ENCODE results near the gene IER5. TPM values are rescaled to one million over a fixed set of nuclear protein-coding genes. Genes with fewer than 3 reads are reported as not detected.

IER5 gene
- total and polyA plus RNA-seq, 2 of the 13 experiments (the other 11 are each of a cell fraction or from before 2014, with no cell fraction given), result 2.5 to 3.5 TPM

- peak; percentile 88; the same call in 1 of the 2 replicates for TF ChIP-seq AHDC1 (CRISPR knock-in tag; IDR thresholded peaks at IDR 0.05; ENCODE audit: borderline replicate concordance)
- TF ChIP-seq SOX13 (IDR thresholded peaks at IDR 0.05), result no peak
- peak in 1 of 2 experiments; percentile 87; a peak in 2 of 4 replicates for TF ChIP-seq SOX13 (CRISPR knock-in tag; conservative IDR thresholded peaks at IDR 0.05 in 1 of 2, IDR thresholded peaks at IDR 0.05 in 1 of 2)
- no peak for TF ChIP-seq ZNF737 (CRISPR knock-in tag; IDR thresholded peaks at IDR 0.05; ENCODE audit: borderline replicate concordance)
- no peak for TF ChIP-seq ZBTB39 (CRISPR knock-in tag; IDR thresholded peaks at IDR 0.05)
- 0 out of 2 replicates have a peak, but pooled peaks have one; percentile 14 for TF ChIP-seq ZNF460 (CRISPR knock-in tag; IDR thresholded peaks at IDR 0.05; ENCODE audit: borderline replicate concordance)
- no peak for TF ChIP-seq BCLAF1 (IDR thresholded peaks at IDR 0.05)
- no peak for TF ChIP-seq RORA (CRISPR knock-in tag; IDR thresholded peaks at IDR 0.05)
- TF ChIP-seq HNF4A (CRISPR knock-in tag; IDR thresholded peaks at IDR 0.05), result peak; percentile 84
- no peak for TF ChIP-seq TCF12 (IDR thresholded peaks at IDR 0.05)
- TF ChIP-seq TCF12 (CRISPR knock-in tag; IDR thresholded peaks at IDR 0.05), result no peak
- TF ChIP-seq ZNF766 (CRISPR knock-in tag; IDR thresholded peaks at IDR 0.05; ENCODE audit: borderline replicate concordance), result no peak
- TF ChIP-seq ZKSCAN8 (CRISPR knock-in tag; IDR thresholded peaks at IDR 0.05; ENCODE audit: borderline replicate concordance), result no peak
- no peak for TF ChIP-seq EEA1 (CRISPR knock-in tag; IDR thresholded peaks at IDR 0.05; ENCODE audit: borderline replicate concordance)
- TF ChIP-seq ZFAT (CRISPR knock-in tag; conservative IDR thresholded peaks at IDR 0.05), result no peak
- no peak for TF ChIP-seq ZNF619 (CRISPR knock-in tag; IDR thresholded peaks at IDR 0.05)
- TF ChIP-seq ZGPAT (CRISPR knock-in tag; IDR thresholded peaks at IDR 0.05), result peak; percentile 67
- no peak for TF ChIP-seq ZNF562 (CRISPR knock-in tag; IDR thresholded peaks at IDR 0.05; ENCODE audit: borderline replicate concordance)
Observed at GRCh38 chr1:181092883-181093458, 4.5 kb downstream of the IER5 start (continued).
